ENCODE measurements around the gene IVL.

Gene IVL

DNA sequence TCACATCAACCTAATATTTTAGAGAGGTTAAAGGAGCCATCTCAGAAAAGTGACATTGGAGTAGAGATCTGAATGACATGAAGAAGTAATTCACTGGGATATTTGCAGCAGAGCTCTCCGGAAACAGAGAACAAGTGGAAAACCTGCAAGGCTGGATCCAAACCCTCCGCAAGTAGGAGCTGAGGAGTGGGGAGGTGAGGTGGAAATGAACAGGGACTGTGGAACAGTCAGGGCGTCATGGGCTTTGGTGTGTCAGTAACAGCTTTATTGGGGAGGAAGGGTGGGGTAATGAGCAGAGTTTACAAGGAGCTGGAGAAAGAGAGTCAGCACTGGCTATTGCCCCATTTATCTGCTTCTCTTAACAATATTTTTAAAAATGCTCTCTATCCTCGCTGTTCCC is 9.3 kb upstream of the IVL start:
- DNase-seq (ENCODE audit: low read depth): no peak

DNA sequence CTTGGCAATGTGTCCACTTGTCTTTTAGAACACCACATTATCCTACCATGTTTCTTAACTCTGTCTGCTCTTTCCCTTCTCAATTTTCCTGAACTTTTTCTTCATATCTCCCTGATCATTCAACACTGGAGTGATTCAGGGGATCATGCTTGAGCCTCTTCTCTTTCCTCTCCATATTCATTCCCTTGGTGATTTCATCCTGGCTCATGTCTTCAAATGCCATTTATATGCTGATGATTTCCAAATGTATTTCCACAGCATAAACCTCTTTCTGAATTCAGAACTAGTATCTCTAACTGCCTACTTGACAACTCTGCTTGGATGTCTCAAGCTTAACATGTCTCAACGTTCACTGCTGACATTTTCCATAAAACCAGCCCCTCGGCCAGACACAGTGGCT is 8.5 kb upstream of the IVL start:
- DNase-seq (ENCODE audit: low read depth): no peak

- no peak for DNase-seq (ENCODE audit: low read depth)
These were observed 6.7 kb upstream of the IVL start for GRCh38 chr1:152901631-152902030.

- DNase-seq (ENCODE audit: low read depth): no peak
These were observed 5.7 kb upstream of the IVL start for GRCh38 chr1:152902636-152903035.

DNA sequence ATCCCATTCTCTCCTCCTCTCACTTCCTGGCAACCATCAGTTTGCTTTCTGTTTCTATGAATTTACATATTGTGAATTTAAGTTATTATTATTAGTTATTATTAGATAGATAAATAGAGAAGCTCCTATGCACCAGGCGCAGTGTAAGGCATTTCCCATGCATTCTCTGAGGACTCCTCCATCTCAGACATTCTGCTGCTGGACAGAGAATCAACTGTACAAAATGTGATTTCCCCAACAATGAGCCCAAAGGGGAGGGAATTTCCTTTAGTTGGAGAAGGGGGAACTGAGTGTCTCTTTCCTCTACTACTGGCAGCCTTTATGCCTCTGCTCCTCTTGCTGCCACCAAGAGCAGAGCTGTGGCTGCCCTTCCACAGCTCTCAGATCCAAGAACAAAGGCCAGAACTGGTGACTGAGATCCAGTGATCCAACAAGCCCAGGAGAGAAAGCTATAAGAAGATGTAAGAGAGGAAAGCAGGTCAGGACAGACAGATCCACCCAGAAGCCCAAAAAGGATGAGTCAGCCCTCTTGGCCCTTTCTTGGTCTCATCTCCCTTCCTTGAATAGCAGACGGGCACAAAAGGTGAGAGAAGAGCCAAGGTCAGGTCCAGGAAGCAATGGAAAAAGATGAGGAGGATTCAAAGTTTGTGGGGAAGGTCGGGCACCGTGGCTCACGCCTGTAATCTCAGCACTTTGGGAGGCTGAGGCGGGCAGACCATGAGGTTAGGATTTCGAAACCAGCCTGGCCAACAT is 3.5 kb upstream of the IVL start:
- DNase-seq (ENCODE audit: low read depth): no peak

DNA sequence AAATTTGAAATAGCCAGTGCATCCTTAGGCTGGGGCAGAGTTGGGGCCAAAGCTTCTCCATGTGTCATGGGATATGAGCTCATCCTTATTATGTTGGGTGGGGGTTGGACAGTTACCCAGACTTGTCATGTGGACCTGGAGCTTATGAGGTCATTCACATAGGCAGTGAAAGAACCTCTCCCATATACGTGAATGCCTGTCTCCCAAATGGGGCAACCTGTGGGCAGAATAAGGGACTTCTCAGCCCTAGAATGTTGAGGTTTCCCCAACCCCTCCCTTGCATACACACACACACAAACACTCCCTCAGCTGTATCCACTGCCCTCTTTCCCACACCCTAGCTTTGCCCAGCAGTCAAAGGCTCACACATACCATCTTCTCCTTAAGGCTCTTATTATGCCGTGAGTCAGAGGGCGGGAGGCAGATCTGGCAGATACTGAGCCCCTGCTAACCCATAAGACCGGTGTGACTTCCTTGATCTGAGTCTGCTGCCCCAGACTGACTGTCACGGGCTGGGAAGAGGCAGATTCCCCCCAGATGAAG is 2.3 kb upstream of the IVL start:
- no peak for DNase-seq (ENCODE audit: low read depth)

GRCh38 chr1:152909206-152909605 is 860 bp downstream of the IVL start:
- no peak for DNase-seq (ENCODE audit: low read depth)

DNA sequence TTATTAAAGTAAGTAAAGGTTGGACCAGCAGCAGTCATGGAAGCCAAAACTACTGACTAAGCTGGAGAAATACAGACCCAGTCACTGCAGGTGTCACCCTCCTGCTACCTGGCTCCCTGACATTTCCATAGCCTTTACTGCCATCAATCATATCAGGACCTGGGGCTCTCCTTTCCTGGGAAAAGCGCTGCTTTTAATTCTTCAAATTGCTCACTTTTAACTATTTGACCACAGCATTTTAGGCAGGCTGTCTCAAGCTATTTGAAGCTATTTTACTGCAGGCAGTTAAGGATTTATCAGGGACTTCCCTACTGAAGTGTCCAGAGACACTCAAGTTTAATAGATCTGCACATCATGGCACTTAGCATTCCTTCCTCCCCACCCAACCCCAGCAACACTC is 4.1 kb downstream of the IVL start:
- DNase-seq (ENCODE audit: low read depth): no peak

DNA sequence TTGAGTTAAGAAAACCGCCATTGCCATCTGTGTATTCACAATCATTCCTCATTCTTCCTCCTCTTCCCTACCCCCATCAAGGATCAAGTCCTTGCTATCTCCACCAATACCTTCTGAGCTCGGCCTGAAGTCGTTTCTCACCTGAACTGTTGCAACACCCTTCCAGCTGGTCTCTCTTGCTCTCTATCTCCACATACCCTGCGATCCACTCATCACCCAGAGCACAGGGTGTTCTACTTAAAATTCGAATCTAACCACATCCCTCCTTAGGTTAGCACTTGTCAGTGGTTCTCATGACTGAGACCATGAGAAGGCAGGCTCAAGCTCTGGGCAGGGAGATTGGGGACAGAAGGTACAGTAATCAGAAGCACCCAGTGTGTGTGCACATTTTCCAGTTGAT is 4.6 kb downstream of the IVL start:
- no peak for DNase-seq (ENCODE audit: low read depth)

DNA sequence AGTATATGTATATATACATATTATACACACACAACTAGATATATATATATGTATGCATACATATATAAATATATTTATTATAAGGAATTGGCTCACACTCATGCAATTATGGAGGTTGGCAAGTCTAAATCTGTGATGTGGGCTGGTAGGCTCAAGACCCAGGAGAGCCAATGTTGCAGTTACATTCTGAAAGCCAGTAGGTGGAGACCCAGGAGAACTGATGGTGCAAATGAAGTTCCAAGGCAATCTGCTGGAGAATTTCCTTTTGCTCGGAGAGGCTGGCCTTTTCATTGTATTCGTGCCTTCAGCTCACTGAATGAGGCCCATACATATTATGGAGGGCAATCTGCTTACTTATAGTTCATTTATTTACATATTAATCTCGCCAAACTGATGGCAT is 9.4 kb downstream of the IVL start:
- no peak for DNase-seq (ENCODE audit: low read depth)

DNA sequence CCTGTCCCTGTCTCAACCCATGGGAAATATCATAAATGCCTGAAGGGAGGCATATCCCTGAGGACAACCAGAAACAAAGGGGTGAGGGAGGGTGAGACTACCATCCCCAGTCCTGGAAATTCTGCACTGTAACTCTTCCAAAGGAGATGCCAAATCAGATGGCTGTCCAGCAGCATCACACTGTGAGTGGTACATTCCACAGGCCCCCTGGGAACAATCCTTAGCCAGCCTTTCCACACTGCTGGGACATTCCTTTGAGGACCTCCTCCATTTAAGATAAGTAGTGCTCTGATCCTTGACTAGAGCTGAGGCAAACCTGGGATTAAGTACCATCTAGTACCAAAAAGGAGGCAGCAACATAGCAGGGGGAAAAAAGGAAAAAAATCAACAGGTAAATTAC is 10.7 kb downstream of the IVL start:
- no peak for DNase-seq (ENCODE audit: low read depth)

DNA sequence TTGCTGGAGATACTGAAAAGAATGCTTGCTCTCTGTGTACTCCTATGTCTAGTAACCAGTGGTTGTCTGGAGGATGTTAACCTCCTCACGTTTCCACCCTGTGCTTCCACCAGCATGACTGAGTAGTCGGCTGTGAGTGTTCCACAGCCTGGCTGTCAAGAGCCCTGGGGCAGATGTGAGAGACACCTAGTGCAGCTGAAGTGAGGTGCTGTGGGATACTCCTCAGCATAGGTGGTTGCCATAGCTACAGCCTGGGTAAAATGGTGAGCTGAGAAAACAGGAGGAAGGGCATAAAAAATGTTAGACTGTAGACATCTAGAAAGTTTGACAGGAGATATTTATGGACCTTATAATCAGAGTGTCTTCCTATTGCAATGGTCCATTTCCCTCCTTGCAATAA is 15.8 kb downstream of the IVL start:
- no peak for DNase-seq (ENCODE audit: low read depth)

DNA sequence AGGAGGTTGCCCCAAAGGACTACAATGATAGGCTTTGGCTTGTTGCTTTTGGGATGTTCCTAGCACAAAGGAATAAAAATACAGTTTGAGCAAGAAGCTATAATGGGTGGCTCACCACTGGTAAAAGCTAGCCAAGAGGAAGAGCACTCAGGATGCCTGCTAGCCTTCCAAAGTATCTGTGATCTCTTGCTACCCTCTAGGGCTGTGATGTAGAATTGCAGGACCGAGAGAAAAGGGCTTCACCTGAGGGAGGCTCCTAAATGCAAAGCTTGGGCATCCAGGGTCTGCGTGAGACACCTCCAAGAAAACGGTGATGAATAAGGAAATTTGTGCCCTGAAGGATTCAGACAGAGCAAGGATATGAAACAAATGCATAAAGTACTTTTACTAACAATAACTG is 17.7 kb downstream of the IVL start:
- no peak for DNase-seq (ENCODE audit: low read depth)

GRCh38 chr1:152928671-152929070 is 20.3 kb downstream of the IVL start:
- no peak for DNase-seq (ENCODE audit: low read depth)

- DNase-seq (ENCODE audit: low read depth): no peak
These were observed 23.9 kb downstream of the IVL start for GRCh38 chr1:152932170-152932811.

DNA sequence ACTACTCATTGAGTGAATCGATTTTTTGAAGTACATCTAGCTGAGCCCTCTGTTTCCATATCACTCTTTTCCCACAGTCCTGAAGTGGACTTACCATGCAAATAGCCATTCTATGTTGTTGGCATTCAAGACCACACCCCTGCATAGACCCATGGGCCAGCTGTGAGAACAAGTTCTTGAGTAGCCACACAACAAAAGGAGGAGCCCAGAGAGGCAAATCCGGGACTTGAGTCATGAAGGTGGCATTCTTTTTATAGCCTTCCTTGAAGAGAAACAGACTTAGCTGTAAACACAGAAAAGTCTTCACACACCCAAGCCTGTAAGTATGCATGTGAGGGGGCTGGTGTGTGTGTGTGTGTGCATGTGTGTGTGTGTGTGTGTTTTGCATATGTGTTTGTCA is 24.9 kb downstream of the IVL start:
- no peak for DNase-seq (ENCODE audit: low read depth)

- DNase-seq (ENCODE audit: low read depth): no peak
These were observed 32.3 kb downstream of the IVL start for GRCh38 chr1:152940614-152941013.

GRCh38 chr1:152941037-152941711 is 32.8 kb downstream of the IVL start:
- no peak for DNase-seq (ENCODE audit: low read depth)

DNA sequence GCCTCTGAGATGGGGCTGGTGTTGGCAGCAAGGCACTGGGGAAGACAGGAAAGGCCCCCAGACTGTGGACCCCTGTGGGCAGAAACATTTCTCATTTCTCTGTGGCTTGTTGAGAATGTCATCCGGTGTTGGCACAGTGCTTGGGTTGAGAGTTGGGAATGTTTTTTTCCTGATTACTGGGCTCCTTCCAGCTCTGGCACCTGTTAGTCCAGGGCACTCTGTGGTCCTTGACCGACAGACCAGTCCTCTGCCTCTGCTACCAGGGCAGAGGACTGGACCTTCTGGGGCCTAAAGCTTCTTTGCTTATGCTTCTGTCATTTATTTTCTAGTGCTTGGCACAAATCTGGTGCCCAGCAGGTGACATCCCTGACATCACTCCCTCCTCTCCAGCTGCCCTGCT is 33.8 kb downstream of the IVL start:
- no peak for DNase-seq (ENCODE audit: low read depth)

GRCh38 chr1:152946248-152946647 is 37.9 kb downstream of the IVL start:
- no peak for DNase-seq (ENCODE audit: low read depth)

GRCh38 chr1:152946651-152947256 is 38.4 kb downstream of the IVL start, which contains the start of gene SPRR5:
Gene SPRR5, plus strand, starts transcription at chr1:152947206. Its CDS starts 1,349 bp downstream, at chr1:152948555.
- DNase-seq (ENCODE audit: low read depth): no peak

DNA sequence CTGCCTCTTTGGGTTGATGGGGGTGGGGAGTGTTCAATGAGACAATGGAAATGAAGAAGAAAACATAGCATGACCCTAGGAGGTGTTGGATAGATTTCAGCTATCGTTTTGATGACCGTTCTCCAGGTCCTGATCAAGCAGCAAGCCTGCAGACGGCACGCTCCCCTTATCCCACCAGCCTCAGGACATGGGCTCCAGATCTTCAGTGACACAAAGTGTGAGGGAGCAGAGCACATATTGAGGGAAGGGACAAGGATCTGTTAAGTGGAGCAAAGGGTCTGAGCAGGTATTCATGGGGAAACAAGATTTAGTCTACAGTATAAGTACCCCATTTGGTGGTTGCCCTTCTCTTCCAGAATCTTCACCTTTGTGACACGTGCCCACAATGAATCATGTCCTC is 43.4 kb downstream of the IVL start:
- no peak for DNase-seq (ENCODE audit: low read depth)

DNA sequence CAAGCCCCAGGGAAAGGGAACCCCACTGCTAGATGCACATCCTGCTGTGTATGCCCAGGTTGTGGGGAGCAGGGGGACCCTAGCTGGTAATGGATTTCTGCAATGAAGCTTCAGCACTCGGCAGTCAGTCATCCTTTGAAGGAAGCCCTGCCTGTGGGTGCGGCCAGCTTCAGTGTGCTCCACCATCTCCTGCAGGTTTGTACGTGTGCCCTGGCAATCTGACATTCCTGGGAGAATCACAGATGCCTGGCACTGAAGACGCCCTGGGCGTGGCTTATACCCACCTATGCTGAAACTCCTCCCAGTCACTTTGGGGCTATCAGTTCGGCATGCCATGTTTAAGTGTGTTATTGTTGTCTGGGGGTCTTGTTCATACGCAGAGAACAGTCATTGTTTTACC is 45.4 kb downstream of the IVL start:
- DNase-seq (ENCODE audit: low read depth): no peak

All from stimulated activated CD8-positive, alpha-beta memory T cell treated with anti-CD3 and anti-CD28 coated beads, Interleukin-12 subunit alpha, Interleukin-12 subunit beta, amount 100 ng/mL, for 4 hours (primary cell).